KMS-11 (cell line): ENCODE results near the gene GSE1.

Experiments used
- H2AFZ ChIP-seq: fragments of 200-600 bp; sonication (generic); 2 replicates; pipeline ENCODE4 v1.6.1; 2016; ENCODE audit warnings: antibody characterized with exemption, mixed run types, low read depth
- H3K27ac ChIP-seq: fragments of 200-600 bp; sonication (generic); 2 replicates; pipeline ENCODE4 v1.6.1; 2016; ENCODE audit warnings: mild to moderate bottlenecking, mixed run types
- H3K27me3 ChIP-seq: fragments of 200-600 bp; sonication (generic); 2 replicates; pipeline ENCODE4 v1.6.1; 2017; ENCODE audit warnings: mild to moderate bottlenecking, low read depth, mixed run types, moderate library complexity; ENCODE audit not compliant: insufficient read depth
- H3K36me3 ChIP-seq: fragments of 200-600 bp; sonication (generic); 2 replicates; pipeline ENCODE4 v1.6.1; 2017; ENCODE audit warnings: mild to moderate bottlenecking, mixed run types; ENCODE audit not compliant: insufficient read depth
- H3K4me1 ChIP-seq: fragments of 200-600 bp; sonication (generic); 2 replicates; pipeline ENCODE4 v1.6.1; 2016; ENCODE audit warnings: mild to moderate bottlenecking, low read depth, mixed run types; ENCODE audit not compliant: poor library complexity, severe bottlenecking
- H3K4me2 ChIP-seq: fragments of 200-600 bp; sonication (generic); 2 replicates; pipeline ENCODE4 v1.7.0; 2016; ENCODE audit warnings: mild to moderate bottlenecking, mixed run types
- H3K4me3 ChIP-seq: fragments of 200-600 bp; sonication (generic); IDR thresholded peaks from 2 replicates; pipeline ENCODE4 v1.6.1; 2017; ENCODE audit warnings: low read depth, low read length, mixed read lengths; ENCODE audit not compliant: insufficient read depth
- H3K79me2 ChIP-seq: fragments of 200-600 bp; sonication (generic); 2 replicates; pipeline ENCODE4 v1.6.1; 2016; ENCODE audit warnings: low read depth, mixed run types; ENCODE audit not compliant: insufficient read depth
- H3K9ac ChIP-seq: fragments of 200-600 bp; sonication (generic); 2 replicates; pipeline ENCODE4 v1.6.1; 2016; ENCODE audit warnings: mild to moderate bottlenecking, mixed run types
- H4K20me1 ChIP-seq: fragments of 200-600 bp; sonication (generic); 2 replicates; pipeline ENCODE4 v1.6.1; 2016; ENCODE audit warnings: mild to moderate bottlenecking, mixed run types; ENCODE audit not compliant: insufficient read depth
- CTCF ChIP-seq: fragments of 200-600 bp; sonication (generic); conservative IDR thresholded peaks from 2 replicates; pipeline ENCODE4 v1.6.1; 2017; ENCODE audit warnings: low read depth, mild to moderate bottlenecking, antibody characterized with exemption, low read length, moderate library complexity, mixed read lengths

The GSE1 gene

GRCh38 chr16:85660843-85661739 is 48.0 kb downstream of the GSE1 start:
- H3K36me3 ChIP-seq = no peaks in the 10 kb centered on the region

GRCh38 chr16:85661740-85662481 is 48.8 kb downstream of the GSE1 start:
- no peak for TF ChIP-seq CTCF
- Histone ChIP-seq H3K4me3 (no peak overlapping the region), H4K20me1 (no peaks in the 10 kb centered on the region), H3K79me2 (no peaks in the 10 kb centered on the region), H3K27ac (no peak overlapping the region), H3K36me3 (no peaks in the 10 kb centered on the region), H3K4me1 (no peaks in the 10 kb centered on the region), H3K4me2 (no peak overlapping the region), H3K27me3 (no peaks in the 10 kb centered on the region), H3K9ac (no peak overlapping the region), H2AFZ (no peak overlapping the region)

More at GRCh38 chr16:85660843-85661739, 48.0 kb downstream of the GSE1 start:
- H3K4me1 ChIP-seq = no peaks in the 10 kb centered on the region
- no peak overlapping the region for H3K4me2 ChIP-seq
- TF ChIP-seq CTCF = no peak
- H3K4me3 ChIP-seq = no peak overlapping the region
- H3K27ac ChIP-seq = no peak overlapping the region
- H2AFZ ChIP-seq = no peak overlapping the region
- H3K9ac ChIP-seq = no peak overlapping the region
- no peaks in the 10 kb centered on the region for H4K20me1 ChIP-seq
- H3K27me3 ChIP-seq = no peaks in the 10 kb centered on the region
- no peaks in the 10 kb centered on the region for H3K79me2 ChIP-seq

GRCh38 chr16:85662482-85662812 is 49.3 kb downstream of the GSE1 start:
- no peak overlapping the region for H3K4me3 ChIP-seq
- no peak overlapping the region for H3K4me2 ChIP-seq
- TF ChIP-seq CTCF = no peak
- no peak overlapping the region for H3K9ac ChIP-seq
- H3K27ac ChIP-seq = no peak overlapping the region
- H3K79me2 ChIP-seq = no peaks in the 10 kb centered on the region
- no peaks in the 10 kb centered on the region for H3K36me3 ChIP-seq
- no peaks in the 10 kb centered on the region for H3K27me3 ChIP-seq
- H3K4me1 ChIP-seq = no peaks in the 10 kb centered on the region
- no peaks in the 10 kb centered on the region for H4K20me1 ChIP-seq
- no peak overlapping the region for H2AFZ ChIP-seq

GRCh38 chr16:85662976-85663830 is 50.1 kb downstream of the GSE1 start:
- no peak overlapping the region for H3K27ac ChIP-seq
- no peak overlapping the region for H3K9ac ChIP-seq
- no peaks in the 10 kb centered on the region for H3K36me3 ChIP-seq

More at GRCh38 chr16:85662976-85663830, 50.1 kb downstream of the GSE1 start:
- Histone ChIP-seq H3K79me2 (no peaks in the 10 kb centered on the region), H3K4me2 (no peak overlapping the region), H2AFZ (no peak overlapping the region), H4K20me1 (no peaks in the 10 kb centered on the region), H3K27me3 (no peaks in the 10 kb centered on the region), H3K4me3 (no peak overlapping the region), H3K4me1 (no peaks in the 10 kb centered on the region)
- TF ChIP-seq CTCF = no peak
